ENCODE data around the gene ASCL3. TPM values are rescaled to one million over a fixed set of nuclear protein-coding genes. Genes with fewer than 3 reads are reported as not detected.

The ASCL3 gene, protein sequence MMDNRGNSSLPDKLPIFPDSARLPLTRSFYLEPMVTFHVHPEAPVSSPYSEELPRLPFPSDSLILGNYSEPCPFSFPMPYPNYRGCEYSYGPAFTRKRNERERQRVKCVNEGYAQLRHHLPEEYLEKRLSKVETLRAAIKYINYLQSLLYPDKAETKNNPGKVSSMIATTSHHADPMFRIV
- not detected in 5 replicates for total RNA-seq (2022; extraction: Qiagen RNA extraction; ENCODE audit: low read depth)

GRCh38 chr11:8942518-8943066 is at the start of gene ASCL3:
Gene ASCL3, minus strand, starts transcription at chr11:8943016. Its CDS starts 4,855 bp downstream, at chr11:8938161.

DNA sequence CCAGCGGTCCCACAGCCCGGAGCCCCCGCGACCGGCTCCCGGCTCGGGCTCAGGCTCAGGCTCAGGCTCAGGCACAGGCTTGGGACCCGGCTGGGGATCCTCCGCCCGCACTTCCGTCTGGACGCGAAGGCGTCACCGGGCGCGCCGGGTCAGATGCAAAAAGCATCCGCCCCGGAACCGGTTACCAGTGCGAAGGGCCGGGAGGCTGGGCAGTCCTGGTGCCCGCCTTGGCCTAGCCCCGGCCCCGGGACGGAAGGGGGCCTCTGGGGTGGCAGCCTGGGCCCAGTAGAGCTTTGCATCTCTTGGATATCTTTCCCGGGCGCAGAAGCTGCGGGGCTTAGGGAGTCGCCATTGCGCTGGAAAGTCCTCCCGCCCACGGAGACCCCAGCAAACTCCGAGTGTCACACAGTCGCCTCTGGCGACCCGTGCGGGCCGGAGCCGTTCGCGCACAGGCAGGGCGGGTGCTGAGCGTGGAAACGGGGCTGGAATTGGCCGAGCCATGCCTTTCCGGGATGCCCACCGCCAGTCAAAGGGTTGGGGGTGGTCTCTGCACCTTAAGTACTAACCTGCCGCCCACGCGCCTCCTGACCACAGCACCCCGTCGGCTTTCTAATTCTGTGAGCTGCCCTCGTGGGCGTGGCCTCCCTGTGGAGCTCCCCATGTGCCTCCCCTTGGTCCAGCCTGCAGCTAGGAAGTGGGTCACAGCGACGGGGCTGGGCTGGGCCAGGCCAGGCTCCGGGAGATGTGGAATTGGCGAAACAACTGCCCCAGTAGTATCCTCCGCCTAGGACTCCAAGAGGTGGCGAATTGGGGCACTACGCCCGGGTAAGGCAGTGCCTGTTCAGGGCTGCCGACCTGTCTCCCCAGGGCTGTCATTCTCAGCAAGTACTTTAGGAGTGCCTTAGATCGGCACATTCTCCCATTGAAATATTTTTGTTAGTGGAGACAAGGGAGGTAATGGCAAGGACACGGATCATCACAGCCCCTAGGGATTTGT is 21.8 kb upstream of the ASCL3 start, which contains the start of gene TMEM9B:
Gene TMEM9B, minus strand, starts transcription at position 119 of the 997 bp plus-strand sequence. CDS start 129 bp downstream, outside the sequence.

GRCh38 chr11:8932564-8933180 is 10.1 kb downstream of the ASCL3 start, which contains the start of gene C11orf16:
Gene C11orf16, minus strand, starts transcription at chr11:8932947. Its CDS starts 639 bp downstream, at chr11:8932308.

DNA sequence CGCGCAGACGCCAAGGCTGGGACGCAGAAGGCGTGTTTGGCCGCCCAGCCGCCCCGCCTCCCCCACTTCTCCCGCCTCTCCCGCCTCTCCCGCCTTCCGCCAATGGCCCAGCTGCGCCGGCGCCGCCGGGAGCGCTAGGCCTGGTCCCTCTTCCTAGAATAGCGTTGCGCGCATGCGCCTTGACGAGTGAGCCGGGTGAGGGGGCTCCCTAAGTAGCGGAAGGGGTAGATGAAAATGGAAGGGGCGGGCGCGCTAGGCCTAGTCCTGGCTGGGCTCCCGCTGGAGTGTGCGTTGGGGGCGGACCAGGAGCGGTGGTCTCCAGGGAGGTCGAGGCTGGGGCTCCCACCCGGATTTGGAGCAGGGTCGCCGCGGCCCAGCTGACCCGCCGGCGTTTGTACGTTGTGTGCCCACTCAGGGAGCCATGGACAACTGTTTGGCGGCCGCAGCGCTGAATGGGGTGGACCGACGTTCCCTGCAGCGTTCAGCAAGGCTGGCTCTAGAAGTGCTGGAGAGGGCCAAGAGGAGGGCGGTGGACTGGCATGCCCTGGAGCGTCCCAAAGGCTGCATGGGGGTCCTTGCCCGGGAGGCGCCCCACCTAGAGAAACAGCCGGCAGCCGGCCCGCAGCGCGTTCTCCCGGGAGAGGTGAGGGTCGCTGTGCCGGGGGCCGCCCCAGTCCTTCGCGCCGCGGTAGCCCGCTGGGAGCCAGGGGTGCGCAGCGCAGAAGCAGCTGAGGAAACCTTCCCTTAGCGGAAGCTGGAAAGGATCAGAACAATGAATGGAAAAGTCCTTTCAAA is 31.6 kb downstream of the ASCL3 start, which contains the start of gene AKIP1:
Gene AKIP1, plus strand, starts transcription at position 161 of the 795 bp plus-strand sequence. Its CDS starts 261 bp downstream, at position 422.

Other genes with a start within 250 kb of the ASCL3 start
- 38.3 to 44.3 TPM (median 42.6 TPM) in 5 replicates for gene AKIP1, start 31.8 kb downstream of the ASCL3 start, total RNA-seq (2022; extraction: Qiagen RNA extraction; ENCODE audit: low read depth)
- gene C11orf16, start 10.1 kb downstream of the ASCL3 start, total RNA-seq (2022; extraction: Qiagen RNA extraction; ENCODE audit: low read depth), result not detected in 5 replicates
- 32.3 to 43.3 TPM (median 38.5 TPM) in 5 replicates for gene TMEM9B, start 21.4 kb upstream of the ASCL3 start, total RNA-seq (2022; extraction: Qiagen RNA extraction; ENCODE audit: low read depth)
- gene NRIP3, start 61.0 kb upstream of the ASCL3 start, total RNA-seq (2022; extraction: Qiagen RNA extraction; ENCODE audit: low read depth), result 0.86 to 1.4 TPM (median 1.1 TPM) in 5 replicates
- 0.27 to 0.70 TPM (median 0.57 TPM) in 5 replicates for gene SCUBE2, start 148.6 kb upstream of the ASCL3 start, total RNA-seq (2022; extraction: Qiagen RNA extraction; ENCODE audit: low read depth)

Data from A549 treated with CpdA at 1 μM for 4 hours (cell line).